Left renal pelvis (tissue), 4 donors: ENCODE results near the gene RAD50. TPM values are rescaled to one million over a fixed set of nuclear protein-coding genes. Genes with fewer than 3 reads are reported as not detected.

ENCODE experiments used
- DNase-seq, 4 donors: peaks; one replicate each; pipeline ENCODE4 v3.0.0-alpha.2; 2013; ENCODE audit warnings: low read depth in 4 of 4, low spot score in 3 of 4
- polyA plus RNA-seq, 4 donors: library from polyadenylated mRNA; unstranded; fragments of 120-200 nt; gene quantifications; one replicate each; pipeline ENCODE4 v1.2.1, GENCODE V29; 2013; ENCODE audit not compliant: insufficient read length in 4 of 4

Gene RAD50
- polyA plus RNA-seq, 4 donors, result 36.7 to 55.2 (median 50.8) TPM

DNA sequence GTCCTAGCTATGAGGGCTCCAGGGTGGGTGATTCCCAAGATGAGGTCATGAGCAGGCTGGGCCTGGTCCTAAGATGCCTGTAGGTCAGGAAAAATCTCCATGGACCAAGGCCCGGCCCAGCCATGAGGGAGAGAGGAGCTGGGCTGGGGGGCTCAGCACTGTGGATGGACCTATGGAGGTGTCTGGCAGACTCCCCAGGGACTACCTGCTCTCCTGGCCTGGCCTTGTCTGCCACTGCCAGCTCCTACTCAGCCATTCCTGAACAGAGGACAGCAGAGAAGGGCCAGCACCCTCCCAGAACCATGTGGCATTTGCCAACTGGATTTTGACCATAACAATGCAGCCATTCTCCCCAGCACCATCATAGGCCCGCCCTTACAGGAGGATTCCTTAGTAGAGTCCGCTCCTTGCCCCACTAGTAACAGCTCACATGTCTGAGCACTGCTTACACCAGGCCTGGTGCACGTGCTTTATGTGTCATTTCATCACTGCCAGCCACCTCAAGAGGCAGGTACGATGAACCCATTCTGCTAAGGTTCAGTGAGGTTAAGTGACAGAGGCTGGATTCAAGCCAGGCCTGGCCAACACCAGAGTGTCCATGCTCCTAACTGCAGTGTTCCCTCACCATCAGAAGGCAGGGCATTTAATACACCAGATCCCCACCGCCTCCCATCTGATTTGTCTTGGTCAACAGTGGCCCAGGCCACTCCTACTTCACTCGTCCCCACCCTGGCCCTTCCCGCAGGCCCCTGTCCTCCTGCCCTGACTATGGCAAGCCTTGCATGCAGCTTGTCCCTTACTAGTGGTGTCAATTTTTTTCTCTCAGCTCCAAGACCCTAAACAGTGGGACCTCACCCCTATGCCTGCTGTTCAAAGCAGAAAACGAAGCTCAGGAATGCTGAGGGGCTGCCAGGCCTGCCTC is 101.9 kb downstream of the RAD50 start:
- no peak for DNase-seq

DNA sequence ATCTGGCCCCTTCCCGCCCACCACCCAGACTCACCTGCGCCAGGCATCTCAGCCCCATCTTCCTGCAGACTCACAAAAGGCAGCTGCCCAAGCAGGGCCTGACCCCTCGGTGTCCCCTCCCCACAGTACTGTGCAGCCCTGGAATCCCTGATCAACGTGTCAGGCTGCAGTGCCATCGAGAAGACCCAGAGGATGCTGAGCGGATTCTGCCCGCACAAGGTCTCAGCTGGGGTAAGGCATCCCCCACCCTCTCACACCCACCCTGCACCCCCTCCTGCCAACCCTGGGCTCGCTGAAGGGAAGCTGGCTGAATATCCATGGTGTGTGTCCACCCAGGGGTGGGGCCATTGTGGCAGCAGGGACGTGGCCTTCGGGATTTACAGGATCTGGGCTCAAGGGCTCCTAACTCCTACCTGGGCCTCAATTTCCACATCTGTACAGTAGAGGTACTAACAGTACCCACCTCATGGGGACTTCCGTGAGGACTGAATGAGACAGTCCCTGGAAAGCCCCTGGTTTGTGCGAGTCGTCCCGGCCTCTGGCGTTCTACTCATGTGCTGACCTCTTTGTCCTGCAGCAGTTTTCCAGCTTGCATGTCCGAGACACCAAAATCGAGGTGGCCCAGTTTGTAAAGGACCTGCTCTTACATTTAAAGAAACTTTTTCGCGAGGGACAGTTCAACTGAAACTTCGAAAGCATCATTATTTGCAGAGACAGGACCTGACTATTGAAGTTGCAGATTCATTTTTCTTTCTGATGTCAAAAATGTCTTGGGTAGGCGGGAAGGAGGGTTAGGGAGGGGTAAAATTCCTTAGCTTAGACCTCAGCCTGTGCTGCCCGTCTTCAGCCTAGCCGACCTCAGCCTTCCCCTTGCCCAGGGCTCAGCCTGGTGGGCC is 103.1 kb downstream of the RAD50 start:
- DNase-seq, result no peak

DNA sequence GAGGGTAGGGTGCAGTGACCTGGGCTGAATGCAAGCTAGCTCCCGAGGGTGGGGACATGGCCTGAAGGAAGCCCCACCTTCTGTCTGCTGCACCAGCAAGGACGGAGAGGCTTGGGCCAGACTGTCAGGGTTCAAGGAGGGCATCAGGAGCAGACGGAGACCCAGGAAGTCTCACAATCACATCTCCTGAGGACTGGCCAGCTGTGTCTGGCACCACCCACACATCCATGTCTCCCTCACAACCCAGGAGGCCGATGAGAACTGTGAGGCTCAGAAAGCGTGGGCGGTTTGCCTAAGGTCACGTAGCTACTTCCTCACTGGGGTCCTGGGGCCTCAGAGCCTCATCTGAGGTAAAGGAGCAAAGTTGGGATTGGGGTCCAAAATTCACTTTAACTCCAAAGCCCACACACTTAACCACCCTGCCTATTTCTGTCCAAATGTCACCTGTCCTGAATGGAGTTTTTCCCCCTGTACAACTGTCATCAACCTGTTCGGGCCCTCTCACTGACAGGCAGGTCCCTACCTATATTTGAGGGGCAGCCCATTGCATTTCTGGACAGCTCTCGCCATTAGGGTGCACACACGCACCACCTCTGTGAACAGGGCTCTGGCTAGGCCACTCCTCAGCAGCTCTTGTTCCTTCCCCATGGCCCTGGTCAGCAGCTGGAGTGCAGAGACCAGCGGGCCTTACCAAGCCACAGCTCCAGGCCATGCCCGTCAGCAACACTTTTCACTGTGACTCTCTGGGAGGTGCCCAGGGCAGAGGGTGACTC is 104.6 kb downstream of the RAD50 start:
- DNase-seq, result no peak

DNA sequence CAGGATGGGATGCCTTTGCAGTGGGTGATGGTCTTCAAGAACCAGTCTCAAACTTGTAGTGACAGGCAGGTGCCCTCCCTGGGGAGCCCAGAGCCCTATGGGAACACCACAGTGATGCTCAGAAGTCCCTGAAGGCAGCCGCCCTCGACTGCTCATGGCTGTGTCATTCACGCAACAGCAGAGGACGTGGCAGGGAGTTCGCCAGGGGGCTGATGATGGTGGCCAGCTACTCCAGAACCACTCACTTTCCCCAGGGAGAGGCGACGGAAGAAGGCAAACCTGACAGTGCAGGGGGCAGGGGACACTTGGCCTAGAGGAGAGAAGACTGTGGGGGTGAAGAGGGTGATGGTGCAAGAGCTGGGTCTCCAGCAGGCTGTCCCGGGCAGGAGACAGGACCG is 105.2 kb downstream of the RAD50 start:
- no peak for DNase-seq

DNA sequence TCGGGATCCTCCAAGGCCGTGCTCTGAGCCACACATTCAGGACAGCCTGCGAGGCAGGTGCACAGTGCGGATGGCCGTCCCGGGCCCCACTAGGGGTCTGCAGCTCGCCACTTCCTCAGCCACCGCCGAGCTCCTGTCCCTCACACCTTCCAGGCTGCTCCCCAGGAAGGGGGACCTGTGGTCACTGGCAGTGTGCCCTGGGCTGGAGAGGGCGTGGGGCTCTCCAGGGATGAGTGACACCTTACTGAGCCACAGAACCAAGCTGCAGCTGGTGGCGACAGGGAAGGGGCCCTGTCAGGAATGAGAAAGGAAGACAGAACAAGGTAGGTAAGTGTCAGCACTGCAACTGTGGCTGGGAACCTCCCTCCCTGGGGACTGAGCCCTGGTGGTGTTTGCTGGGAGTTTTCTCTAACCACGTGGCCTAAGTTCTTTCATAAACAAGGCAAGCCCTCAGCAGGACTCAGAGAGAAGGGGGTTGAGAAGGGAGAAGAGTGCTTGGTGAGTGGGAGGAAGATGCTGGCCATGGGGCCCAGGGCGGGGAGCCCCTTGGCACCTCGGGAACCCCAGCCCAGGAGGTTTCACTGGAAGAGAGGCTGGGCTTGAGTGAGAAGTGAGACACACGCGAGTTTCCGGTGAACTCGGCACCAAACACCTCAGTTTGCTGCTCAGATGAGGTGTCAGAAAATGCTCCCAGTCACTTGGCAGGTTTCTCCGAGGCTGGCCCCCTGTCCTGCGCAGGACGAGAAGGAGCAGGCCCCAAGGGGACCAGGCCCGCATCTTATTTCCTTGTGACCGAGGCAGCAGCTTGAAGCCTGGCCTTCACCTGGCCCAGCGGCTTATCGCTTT is 106.4 kb downstream of the RAD50 start:
- no peak for DNase-seq

DNA sequence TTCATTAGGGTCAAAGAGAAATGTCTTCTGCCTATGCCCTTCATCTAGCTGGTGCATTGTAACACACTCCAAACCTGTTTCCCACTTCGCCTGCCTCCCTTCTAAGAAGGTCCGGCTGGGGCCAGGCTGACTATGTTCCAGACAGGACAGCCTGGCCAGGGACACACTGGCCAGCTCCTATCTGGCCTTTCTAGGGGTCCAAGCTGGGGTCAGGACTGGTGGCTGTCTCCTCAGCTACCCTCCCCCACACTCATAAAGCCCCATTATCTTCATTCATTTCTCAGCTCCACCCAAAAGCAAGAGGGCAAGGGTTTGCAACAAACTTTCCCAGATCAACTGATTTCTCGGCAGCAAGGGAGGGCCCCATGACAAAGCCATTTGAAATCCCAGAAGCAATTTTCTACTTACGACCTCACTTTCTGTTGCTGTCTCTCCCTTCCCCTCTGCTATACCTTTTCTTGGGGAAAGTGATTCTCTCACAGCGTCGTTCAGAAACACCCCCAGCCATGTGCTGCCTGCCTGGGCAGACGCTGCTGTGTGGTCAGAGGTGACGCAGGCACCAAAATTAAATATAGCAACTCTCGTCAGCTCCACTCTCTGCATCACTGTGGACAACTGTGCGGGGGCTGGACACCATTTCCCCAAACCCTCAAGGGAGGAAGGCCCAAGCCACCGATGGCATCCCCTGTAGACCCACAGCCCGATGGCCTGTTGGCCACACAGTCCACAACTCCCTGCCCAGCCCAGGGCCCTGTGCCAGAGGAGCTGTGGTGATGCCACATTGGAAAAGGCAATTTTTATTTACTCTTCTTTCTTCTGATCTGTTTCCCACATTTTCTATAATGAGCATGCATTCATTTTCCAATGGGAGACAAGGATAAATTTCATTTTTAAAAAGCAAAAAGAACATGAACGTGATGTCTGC is 107.3 kb downstream of the RAD50 start:
- no peak for DNase-seq

DNA sequence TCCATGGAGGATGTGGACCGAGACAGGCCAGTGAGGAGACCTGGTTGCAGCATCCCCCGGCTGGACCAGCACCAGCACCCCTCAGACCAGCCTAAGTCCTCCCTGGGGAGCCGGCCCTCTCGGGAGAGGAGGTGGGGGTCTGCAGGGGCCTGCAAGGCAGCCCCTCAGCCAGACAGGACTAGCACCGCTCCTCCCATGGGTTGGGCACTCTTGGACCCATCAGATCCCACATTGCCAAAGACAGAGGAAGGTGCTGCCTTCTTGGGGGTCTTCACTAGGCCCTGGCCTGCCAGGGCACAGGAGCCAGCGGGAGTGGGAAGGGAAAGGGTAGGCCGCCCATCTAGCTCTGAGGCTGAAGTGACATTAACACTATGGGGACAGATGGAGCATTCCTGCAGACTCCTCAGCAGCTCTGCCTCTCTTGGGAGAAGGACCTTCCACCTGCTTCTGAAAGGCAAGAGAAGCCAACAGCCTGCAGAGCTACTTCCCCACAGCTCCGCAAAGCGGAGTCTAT is 108.0 kb downstream of the RAD50 start:
- DNase-seq, result no peak

DNA sequence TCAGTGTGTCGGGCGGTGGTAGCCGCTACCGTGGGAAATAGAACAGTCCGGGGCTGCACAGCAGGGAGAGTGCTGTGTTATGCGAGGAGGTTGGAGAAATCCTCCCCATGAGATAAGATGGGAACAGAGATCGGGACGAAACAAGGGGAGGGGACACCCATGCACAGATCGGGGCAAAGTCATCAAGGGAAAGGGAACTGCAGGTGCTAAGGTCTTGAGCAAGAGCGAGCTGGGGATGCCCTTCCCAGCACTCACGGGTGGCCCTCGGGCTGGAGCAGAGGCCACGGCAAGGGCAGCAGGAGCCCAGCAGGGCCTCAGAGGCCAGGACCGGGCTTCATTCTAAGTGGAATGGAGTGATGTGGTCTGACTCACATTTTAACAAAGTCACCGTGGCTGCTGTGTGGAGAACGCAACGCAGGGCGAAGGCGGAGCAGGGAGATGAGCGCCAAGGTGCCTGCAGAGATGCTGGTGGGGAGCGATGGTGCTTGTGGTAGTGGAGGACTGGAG is 108.8 kb downstream of the RAD50 start:
- DNase-seq, result no peak

DNA sequence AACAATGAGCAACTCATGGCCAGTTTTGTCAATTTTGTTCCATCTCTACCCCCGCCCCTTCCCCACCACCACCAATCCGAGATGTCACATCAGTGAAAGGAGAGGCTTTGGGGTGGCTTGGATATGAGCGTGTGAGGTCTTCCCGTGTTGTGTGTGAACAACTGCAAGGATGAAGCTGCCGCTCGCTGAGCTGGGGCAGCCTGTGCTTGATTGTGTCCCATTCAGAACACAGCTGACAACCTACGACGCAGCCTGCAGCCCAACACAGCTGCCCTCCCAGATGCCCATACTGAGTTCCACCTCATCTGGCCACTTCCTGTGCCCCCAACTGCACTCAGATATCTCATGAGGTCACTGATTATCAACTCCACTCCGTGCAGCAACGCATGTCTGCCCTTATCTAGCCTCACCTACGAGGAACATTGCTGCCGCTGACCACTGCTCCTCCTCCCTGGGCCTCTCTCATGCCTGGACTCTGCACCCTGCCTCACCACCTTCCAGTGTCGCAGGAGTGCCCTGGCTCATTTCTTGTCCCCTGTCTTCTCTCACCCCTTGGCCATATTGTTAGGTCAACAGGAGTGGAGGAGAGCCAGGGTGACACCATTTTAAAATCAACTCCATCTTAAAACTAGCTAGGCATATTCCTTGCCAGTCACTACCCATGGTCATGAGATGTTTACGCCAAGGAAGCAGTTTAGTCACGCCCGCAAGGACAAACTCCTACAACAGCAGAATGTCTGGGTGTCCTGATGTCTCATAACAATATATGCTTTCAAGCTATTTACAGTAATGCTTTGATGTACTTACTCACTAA is 109.7 kb downstream of the RAD50 start:
- no peak for DNase-seq

DNA sequence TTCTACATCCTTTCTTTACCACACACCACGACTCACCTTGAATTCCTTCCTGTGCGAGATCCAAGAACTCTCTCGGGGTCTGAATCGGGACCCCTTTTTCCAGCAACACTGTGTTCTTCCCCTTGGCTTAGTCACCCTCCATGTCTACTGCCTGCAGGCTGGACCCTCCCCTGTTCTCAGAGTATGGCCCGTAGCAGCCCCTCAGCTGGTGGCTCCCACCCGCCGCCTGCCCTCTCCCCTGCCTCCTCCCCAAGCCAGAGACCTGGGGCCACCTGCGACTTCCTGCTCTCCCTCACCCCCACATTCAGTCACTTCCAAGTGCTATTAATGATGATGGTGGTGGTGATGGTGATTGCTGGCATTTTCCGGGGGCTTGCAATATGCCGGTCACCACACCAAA is 110.5 kb downstream of the RAD50 start:
- no peak for DNase-seq

DNA sequence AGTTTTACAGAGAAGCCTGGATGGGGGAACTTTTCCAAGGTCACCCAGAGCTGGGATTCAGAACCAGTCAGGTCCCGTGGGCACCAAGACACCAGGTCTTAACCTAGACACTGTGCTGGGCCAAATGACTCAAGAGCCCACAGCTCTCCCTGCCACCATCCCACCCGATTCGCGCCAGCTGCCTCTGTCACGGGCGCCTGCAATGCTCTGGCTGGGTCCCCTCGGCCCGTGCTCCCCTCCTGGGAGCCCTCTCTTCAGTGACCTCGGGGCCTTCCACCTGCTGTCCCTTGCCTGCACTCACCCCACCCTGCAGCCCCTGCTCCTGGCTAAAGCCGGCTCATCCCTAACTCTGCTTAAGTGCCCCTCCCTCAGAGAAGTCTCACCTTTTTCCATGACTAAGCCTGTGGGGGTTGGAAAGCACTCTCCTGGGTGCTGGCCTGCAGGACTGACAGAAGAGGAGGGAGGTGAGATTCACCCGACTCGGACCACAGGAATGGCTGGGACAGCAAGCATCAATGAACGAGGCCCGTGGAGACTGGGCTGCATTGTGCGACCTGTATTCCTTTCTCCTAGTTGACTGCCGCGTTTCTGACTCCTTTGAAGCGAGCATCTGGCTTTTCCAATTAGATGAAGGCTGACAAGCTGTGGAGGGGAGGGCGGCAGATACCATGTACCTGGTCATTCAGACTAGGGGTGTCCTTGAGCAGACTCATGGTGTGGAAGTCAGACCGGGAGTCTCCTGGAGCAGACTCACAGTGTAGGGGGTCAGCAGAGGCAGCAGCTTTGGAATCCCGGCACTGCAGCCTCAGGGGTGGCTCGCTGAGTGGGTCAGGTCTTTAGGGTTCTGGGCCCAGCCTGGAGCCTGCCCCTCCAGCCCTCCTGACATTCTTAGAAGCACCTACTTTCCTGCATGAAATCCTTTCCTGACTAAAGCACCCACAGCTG is 111.3 kb downstream of the RAD50 start:
- no peak for DNase-seq

DNA sequence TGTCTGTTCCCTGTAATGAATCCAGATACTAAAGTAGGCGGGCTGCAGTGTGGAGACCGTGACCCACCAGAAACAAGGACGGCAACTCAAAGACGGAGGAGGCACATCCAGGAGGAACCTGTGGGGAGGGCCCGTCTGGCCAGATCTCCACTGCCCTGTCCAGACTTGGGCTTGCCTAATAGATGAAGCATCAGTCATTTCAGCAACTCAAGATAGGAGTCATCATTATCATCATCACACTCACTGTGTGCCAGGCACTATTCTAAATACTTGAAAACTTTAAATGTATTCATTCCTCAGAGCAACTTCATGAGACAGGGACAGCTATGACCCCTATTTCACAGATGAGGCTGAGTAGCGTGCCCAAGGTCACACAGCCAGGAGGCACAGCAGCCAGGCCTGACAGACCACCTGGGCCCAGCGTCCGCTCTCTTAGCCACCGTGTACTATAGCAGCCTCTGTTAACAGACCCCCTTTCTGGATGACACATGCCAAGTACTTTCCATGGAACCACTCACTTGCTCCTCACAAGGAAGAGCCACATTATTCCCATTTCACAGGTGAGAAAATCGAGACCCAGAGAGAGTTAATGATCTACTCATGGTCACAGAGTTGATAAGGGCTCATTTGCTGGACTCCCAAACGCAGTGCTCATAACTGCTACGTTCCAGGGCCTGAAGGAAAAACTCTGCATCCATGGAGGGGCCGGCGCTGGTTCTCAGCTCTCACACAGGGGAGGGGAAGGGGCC is 112.1 kb downstream of the RAD50 start:
- DNase-seq, result no peak

DNA sequence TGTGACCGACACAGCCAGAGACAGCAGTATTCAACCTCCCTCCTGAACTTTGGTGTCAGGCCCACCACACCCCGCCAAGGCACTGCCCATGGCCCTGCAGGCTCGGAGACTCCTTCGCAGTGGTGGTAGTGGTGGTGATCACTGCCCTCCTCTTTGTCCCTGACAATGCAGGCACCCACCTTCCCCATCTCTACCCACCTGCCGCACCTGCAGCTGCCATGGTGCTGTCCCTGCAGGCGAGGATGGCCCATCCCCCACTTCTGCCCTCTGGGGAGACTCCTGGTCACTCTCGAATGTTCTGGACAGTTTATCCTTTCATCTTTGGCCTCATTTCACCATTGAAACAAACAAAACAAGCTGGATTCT is 112.7 kb downstream of the RAD50 start:
- no peak for DNase-seq

DNA sequence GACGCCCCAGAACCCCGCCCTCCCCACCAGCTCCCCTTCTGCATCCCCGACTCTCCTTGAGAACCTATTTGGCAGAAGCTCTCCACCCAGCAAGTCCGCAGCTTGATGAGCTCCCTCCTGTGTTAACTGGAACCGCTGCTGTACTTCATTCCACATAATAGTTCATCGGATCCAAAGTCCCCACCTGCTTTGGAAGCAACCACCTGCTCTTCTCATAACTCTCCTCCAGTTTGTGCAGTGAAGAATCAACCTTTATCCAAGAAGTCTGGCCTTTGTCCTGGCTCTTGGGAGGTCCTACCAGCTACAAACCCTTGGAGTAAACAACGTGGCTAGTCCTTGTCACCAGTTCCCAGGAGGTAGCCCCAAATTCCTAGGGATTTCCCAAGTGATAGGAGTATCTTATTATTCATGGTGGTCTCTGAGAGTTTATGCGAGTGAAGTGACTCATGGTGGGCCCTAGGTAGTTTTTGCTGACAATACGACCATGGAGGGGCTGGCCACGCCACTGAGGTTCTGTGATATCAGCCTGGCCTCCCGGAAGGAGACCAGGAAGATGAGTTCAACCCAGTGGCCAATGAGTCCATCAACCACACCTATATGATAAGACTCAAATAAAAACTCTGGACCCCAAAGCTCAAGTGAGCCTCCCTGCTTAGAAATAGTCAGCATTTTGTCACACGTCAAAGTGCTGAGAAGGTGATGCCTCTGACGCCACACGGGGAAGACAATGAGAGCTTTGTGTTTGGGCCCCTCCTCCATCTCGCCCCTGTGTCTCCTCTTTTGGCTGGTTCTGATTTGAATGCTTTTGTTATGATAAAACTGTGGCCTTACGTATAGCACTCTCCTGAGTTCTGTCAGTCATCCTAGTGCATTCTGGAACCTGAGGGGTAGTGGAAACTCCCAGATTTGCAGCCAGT is 113.4 kb downstream of the RAD50 start:
- DNase-seq, result no peak

DNA sequence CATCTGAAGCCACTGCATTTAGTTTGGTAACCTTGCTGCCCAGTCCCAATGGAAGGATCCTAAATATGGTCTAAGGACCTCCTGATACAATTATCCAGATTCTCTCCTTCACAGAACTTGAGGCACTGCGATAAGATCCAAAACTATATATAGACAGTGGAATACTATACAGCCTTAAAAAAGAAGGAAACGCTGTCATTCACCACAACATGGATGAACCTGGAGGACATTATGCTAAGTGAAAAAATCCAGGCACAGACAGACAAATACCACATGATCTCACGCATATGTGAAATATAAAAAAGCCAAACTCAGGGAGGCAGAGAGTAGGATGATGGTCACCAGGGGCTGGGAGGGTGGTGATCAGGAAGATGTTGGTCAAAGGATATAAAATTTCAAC is 114.2 kb downstream of the RAD50 start:
- DNase-seq, result no peak
